Endothelial cell (in vitro differentiated cells): ENCODE data around the gene U2AF1L4. TPM values are rescaled to one million over a fixed set of nuclear protein-coding genes. Genes with fewer than 3 reads are reported as not detected.
A peak's percentile ranks its signal among the peaks of the same experiment; 100 is the strongest.

Source experiments
- DNase-seq: peaks from one replicate; pipeline ENCODE4 v3.0.0; 2021; ENCODE audit warnings: low spot score
- H3K27ac Mint-ChIP-seq: one replicate; pipeline ENCODE4 v1.8.0; 2021; ENCODE audit warnings: mixed read lengths, inconsistent platforms; ENCODE audit not compliant: unreplicated experiment
- H3K27me3 Mint-ChIP-seq: one replicate; pipeline ENCODE4 v1.8.0; 2021; ENCODE audit warnings: mild to moderate bottlenecking, moderate library complexity, mixed read lengths, inconsistent platforms; ENCODE audit not compliant: unreplicated experiment
- H3K36me3 Mint-ChIP-seq: one replicate; pipeline ENCODE4 v1.8.0; 2021; ENCODE audit warnings: mild to moderate bottlenecking, low read depth, mixed read lengths, inconsistent platforms; ENCODE audit not compliant: unreplicated experiment
- H3K4me1 Mint-ChIP-seq: one replicate; pipeline ENCODE4 v1.8.0; 2021; ENCODE audit warnings: mild to moderate bottlenecking, mixed read lengths, inconsistent platforms; ENCODE audit not compliant: unreplicated experiment
- H3K4me3 Mint-ChIP-seq: one replicate; pipeline ENCODE4 v1.8.0; 2021; ENCODE audit warnings: mild to moderate bottlenecking, mixed read lengths, inconsistent platforms; ENCODE audit not compliant: unreplicated experiment
- H3K9me3 Mint-ChIP-seq: one replicate; pipeline ENCODE4 v1.8.0; 2021; ENCODE audit warnings: mixed read lengths, inconsistent platforms; ENCODE audit not compliant: unreplicated experiment
- CTCF ChIP-seq: fragments of 200-600 bp; sonication (generic); IDR thresholded peaks from one replicate; pipeline ENCODE4 v1.5.0; 2021; ENCODE audit warnings: antibody characterized with exemption; ENCODE audit not compliant: unreplicated experiment
- total RNA-seq: library from RNA; stranded (reverse); fragmentation: NEBNext Ultra II Directional; extraction: Animal tissue kit (Norgen Biotek cat#: 25700); gene quantifications from one replicate; pipeline ENCODE4 v1.2.1, GENCODE V29; 2021; ENCODE audit not compliant: unreplicated experiment

U2AF1L4 gene
- total RNA-seq, 1 donor from 2014 or later: 12.0 TPM

- Mint-ChIP-seq H3K27me3 (peaks cover 25% of the 10 kb centered on the region), H3K4me3 (peak overlapping the region; percentile 49), H3K27ac (no peak overlapping the region), H3K36me3 (peaks cover 56% of the 10 kb centered on the region), H3K9me3 (no peaks in the 10 kb centered on the region), H3K4me1 (no peaks in the 10 kb centered on the region)
- DNase-seq: no peak
- no peak for TF ChIP-seq CTCF
These were observed 11.8 kb downstream of the U2AF1L4 start for GRCh38 chr19:35733180-35734125.

- H3K27ac Mint-ChIP-seq: no peak overlapping the region
- peaks cover 25% of the 10 kb centered on the region for H3K27me3 Mint-ChIP-seq
- no peaks in the 10 kb centered on the region for H3K4me1 Mint-ChIP-seq
- no peak for TF ChIP-seq CTCF
- peaks cover 64% of the 10 kb centered on the region for H3K36me3 Mint-ChIP-seq
- H3K9me3 Mint-ChIP-seq: no peaks in the 10 kb centered on the region
- DNase-seq: no peak
- H3K4me3 Mint-ChIP-seq: no peak overlapping the region
These were observed 12.6 kb downstream of the U2AF1L4 start for GRCh38 chr19:35732540-35733179.

- Mint-ChIP-seq H3K4me1 (no peaks in the 10 kb centered on the region), H3K4me3 (peak overlapping the region; percentile 25), H3K27me3 (peaks cover 25% of the 10 kb centered on the region), H3K9me3 (no peaks in the 10 kb centered on the region), H3K36me3 (peaks cover 68% of the 10 kb centered on the region), H3K27ac (no peak overlapping the region)
- DNase-seq: no peak
- TF ChIP-seq CTCF: no peak
These were observed 13.3 kb downstream of the U2AF1L4 start for GRCh38 chr19:35731779-35732405.

GRCh38 chr19:35731353-35731752, 13.9 kb downstream of the U2AF1L4 start:
- Mint-ChIP-seq H3K36me3 (peaks cover 68% of the 10 kb centered on the region), H3K4me3 (peak overlapping the region; percentile 25)

More at GRCh38 chr19:35731353-35731752, 13.9 kb downstream of the U2AF1L4 start:
- no peak for DNase-seq
- Mint-ChIP-seq H3K27me3 (peaks cover 24% of the 10 kb centered on the region), H3K4me1 (no peaks in the 10 kb centered on the region), H3K9me3 (no peaks in the 10 kb centered on the region), H3K27ac (no peak overlapping the region)
- no peak for TF ChIP-seq CTCF
